Hippocampal formation (tissue), 2 donors: ENCODE measurements around the gene NETO2.

ENCODE experiments used
- DNase-seq, 2 donors: peaks; one replicate each; lab custom pipeline; 2025; lab: John Stamatoyannopoulos, UW

NETO2 gene

GRCh38 chr16:47046726-47047523 is 96.8 kb downstream of the NETO2 start:
- DNase-seq, result no peak

GRCh38 chr16:47045459-47045858 is 98.3 kb downstream of the NETO2 start:
- no peak for DNase-seq

GRCh38 chr16:47045023-47045422 is 98.7 kb downstream of the NETO2 start:
- peak in 1 of 2 donors; percentile 22 for DNase-seq

GRCh38 chr16:47043970-47044684 is 99.6 kb downstream of the NETO2 start:
- DNase-seq, result no peak

- no peak for DNase-seq
These were observed 100.5 kb downstream of the NETO2 start for GRCh38 chr16:47043200-47043599.

- DNase-seq, result peak; percentile 62 to 79
These were observed 105.8 kb downstream of the NETO2 start for GRCh38 chr16:47037746-47038458.

GRCh38 chr16:47037396-47037745 is 106.4 kb downstream of the NETO2 start:
- DNase-seq, result no peak

- DNase-seq, result no peak
These were observed 107.5 kb downstream of the NETO2 start for GRCh38 chr16:47036201-47036600.

- DNase-seq, result no peak
These were observed 108.3 kb downstream of the NETO2 start for GRCh38 chr16:47035436-47035835.

- DNase-seq, result no peak
These were observed 109.3 kb downstream of the NETO2 start for GRCh38 chr16:47034455-47034854.

- DNase-seq, result no peak
These were observed 110.6 kb downstream of the NETO2 start for GRCh38 chr16:47033176-47033575.

GRCh38 chr16:47029724-47030123 is 114.0 kb downstream of the NETO2 start:
- no peak for DNase-seq

- no peak for DNase-seq
These were observed 114.9 kb downstream of the NETO2 start for GRCh38 chr16:47028767-47029377.
